ENCODE data around the gene FARP1. TPM values are rescaled to one million over a fixed set of nuclear protein-coding genes. Genes with fewer than 3 reads are reported as not detected.

FARP1 gene
- total RNA-seq, 1 experiment from 2014 or later: 96.6 TPM

GRCh38 chr13:98309569-98310335 lies 166.9 kb downstream of the FARP1 start (continued):
- TF ChIP-seq ZNF532 (CRISPR knock-in tag; IDR thresholded peaks at IDR 0.05; ENCODE audit: borderline replicate concordance): no peak
- TF ChIP-seq ZNF317 (CRISPR knock-in tag; IDR thresholded peaks at IDR 0.05; ENCODE audit: borderline replicate concordance, low read depth): no peak
- TF ChIP-seq IRF2 (CRISPR knock-in tag; IDR thresholded peaks at IDR 0.05; ENCODE audit: borderline replicate concordance, low read depth): no peak
- TF ChIP-seq SOX15 (CRISPR knock-in tag; IDR thresholded peaks at IDR 0.05): no peak
- no peak for TF ChIP-seq NFE2L1 (CRISPR knock-in tag; IDR thresholded peaks at IDR 0.05)
- no peak for TF ChIP-seq USF1 (CRISPR knock-in tag; IDR thresholded peaks at IDR 0.05)
- TF ChIP-seq ESRRA (CRISPR knock-in tag; IDR thresholded peaks at IDR 0.05; ENCODE audit: borderline replicate concordance): no peak
- no peak for TF ChIP-seq HMGXB4 (CRISPR knock-in tag; IDR thresholded peaks at IDR 0.05)
- TF ChIP-seq ATF2 (CRISPR knock-in tag; IDR thresholded peaks at IDR 0.05; ENCODE audit: borderline replicate concordance, low read depth): no peak
- no peak for TF ChIP-seq IRF1 (CRISPR knock-in tag; IDR thresholded peaks at IDR 0.05)

- no peak for DNase-seq (ENCODE audit: low spot score)
- peaks cover 55% of the 10 kb centered on the region for H3K4me1 Mint-ChIP-seq
- ChIA-PET CTCF (no interaction called here), POLR2A (interaction anchor here (0.5 kb wide), 1 partner anchor 29 kb away, joined by 5 read pairs; no protein-coding TSS in a partner anchor)
- no peaks in the 10 kb centered on the region for H3K27me3 Mint-ChIP-seq (ENCODE audit: low read depth)
- no peak for TF ChIP-seq EMX1 (CRISPR knock-in tag; IDR thresholded peaks at IDR 0.05)
- no peak for TF ChIP-seq ZNF281 (CRISPR knock-in tag; IDR thresholded peaks at IDR 0.05)
- 0 out of 2 replicates have a peak, but pooled peaks have one; percentile 31 for TF ChIP-seq GABPB1 (CRISPR knock-in tag; IDR thresholded peaks at IDR 0.05)
- TF ChIP-seq TEAD4 (CRISPR knock-in tag; IDR thresholded peaks at IDR 0.05): no peak
- TF ChIP-seq IRF2 (CRISPR knock-in tag; IDR thresholded peaks at IDR 0.05; ENCODE audit: borderline replicate concordance, low read depth): no peak
- TF ChIP-seq ETV6 (CRISPR knock-in tag; IDR thresholded peaks at IDR 0.05): no peak
- no peak for TF ChIP-seq ZNF512 (CRISPR knock-in tag; IDR thresholded peaks at IDR 0.05; ENCODE audit: borderline replicate concordance)
- ATAC-seq: no peak
- peak overlapping the region; percentile 57 for H3K27ac Mint-ChIP-seq
- peaks cover 2% of the 10 kb centered on the region; the same call in 1 of the 2 replicates for H3K9me3 Mint-ChIP-seq
- H3K4me3 Mint-ChIP-seq: no peak overlapping the region
- 0 out of 2 replicates have a peak, but pooled peaks cover 3% of the 10 kb centered on the region for H3K36me3 Mint-ChIP-seq
Measured at GRCh38 chr13:98310485-98311199, 167.7 kb downstream of the FARP1 start.

Data from WTC11 (cell line).